Umbilical cord (tissue), 1 donor: ENCODE measurements around the gene LMAN1L. TPM values are rescaled to one million over a fixed set of nuclear protein-coding genes. Genes with fewer than 3 reads are reported as not detected.

Experiments
- total RNA-seq: library from RNA; depleted of rRNA; stranded (reverse); fragments of >200 nt; gene quantifications from one replicate; pipeline ENCODE4 v1.2.3, GENCODE V29; 2014; ENCODE audit warnings: low replicate concordance; ENCODE audit not compliant: insufficient read depth

Gene LMAN1L
- total RNA-seq, 1 donor from 2014 or later, result 1.2 TPM

Other genes with a start within 250 kb of the LMAN1L start
- gene CLK3, start 197.0 kb upstream of the LMAN1L start, total RNA-seq, result 55.1 TPM
- 22.1 TPM for gene EDC3, start 116.8 kb upstream of the LMAN1L start, total RNA-seq
- 3.6 TPM for gene CYP1A1, start 87.3 kb upstream of the LMAN1L start, total RNA-seq
- gene CYP1A2, start 64.0 kb upstream of the LMAN1L start, total RNA-seq, result 0.96 TPM
- 10.1 TPM for gene CSK, start 30.8 kb upstream of the LMAN1L start, total RNA-seq
- gene CPLX3, start 13.8 kb downstream of the LMAN1L start, total RNA-seq, result 0.72 TPM
- gene ULK3, start 30.3 kb downstream of the LMAN1L start, total RNA-seq, result 6.5 TPM
- 19.0 TPM for gene SCAMP2, start 60.5 kb downstream of the LMAN1L start, total RNA-seq
- 25.0 TPM for gene MPI, start 77.2 kb downstream of the LMAN1L start, total RNA-seq
- gene FAM219B, start 94.0 kb downstream of the LMAN1L start, total RNA-seq, result 33.9 TPM
- gene COX5A, start 125.2 kb downstream of the LMAN1L start, total RNA-seq, result 19.7 TPM
- 19.7 TPM for gene RPP25, start 143.9 kb downstream of the LMAN1L start, total RNA-seq
- gene SCAMP5, start 182.7 kb downstream of the LMAN1L start, total RNA-seq, result 1.2 TPM
- 5.5 TPM for gene PPCDC, start 210.8 kb downstream of the LMAN1L start, total RNA-seq